T-helper 22 cell (primary cell): Measurements from ENCODE around the gene PSMD2.

Experiments
- DNase-seq: peaks from one replicate; pipeline ENCODE4 v3.0.0-alpha.2; 2020; ENCODE audit warnings: low read depth

The PSMD2 gene

DNA sequence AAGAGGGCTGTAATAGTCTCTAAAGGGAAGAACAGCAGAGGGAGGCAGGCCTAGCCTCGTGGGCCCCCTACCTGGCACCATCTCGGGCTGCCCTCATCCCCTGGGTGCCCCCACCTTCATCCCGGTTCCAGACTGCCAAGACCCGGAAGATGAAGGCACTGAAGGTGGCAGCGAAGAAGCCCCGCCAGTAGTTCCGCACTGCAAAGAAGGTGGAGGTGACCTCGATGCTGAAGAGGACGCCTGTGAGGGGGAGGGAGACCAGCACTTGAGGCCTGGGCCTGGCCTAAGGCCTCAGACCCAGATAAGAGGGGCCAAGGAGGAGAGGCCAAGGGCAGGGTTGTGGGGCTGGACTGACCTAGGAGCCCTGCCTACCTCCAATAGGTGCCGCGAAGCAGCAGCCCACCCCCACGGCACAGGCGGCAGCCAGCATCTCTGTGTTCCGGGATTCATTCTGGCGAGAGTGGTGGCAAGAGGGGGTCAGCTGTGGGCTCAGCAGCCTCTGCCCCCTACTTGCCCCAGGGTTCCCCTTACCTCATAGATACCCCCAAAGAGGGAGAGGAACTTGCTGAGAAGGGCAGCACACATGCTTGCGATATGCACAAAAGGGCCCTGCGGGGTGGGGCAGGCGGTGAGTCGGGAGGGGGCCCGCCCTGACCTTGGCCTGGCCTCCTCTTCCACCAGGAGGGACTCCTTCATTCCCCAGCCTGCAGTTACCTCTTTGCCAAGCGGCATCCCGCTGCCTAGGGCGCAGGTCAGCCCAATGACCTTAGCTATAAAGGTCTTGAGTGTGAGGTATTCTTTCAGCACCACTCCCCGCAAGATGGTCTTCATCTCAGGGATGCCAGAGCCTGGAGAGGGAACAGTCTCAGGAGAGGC, 58.4 kb downstream of the PSMD2 start:
- no peak for DNase-seq

DNA sequence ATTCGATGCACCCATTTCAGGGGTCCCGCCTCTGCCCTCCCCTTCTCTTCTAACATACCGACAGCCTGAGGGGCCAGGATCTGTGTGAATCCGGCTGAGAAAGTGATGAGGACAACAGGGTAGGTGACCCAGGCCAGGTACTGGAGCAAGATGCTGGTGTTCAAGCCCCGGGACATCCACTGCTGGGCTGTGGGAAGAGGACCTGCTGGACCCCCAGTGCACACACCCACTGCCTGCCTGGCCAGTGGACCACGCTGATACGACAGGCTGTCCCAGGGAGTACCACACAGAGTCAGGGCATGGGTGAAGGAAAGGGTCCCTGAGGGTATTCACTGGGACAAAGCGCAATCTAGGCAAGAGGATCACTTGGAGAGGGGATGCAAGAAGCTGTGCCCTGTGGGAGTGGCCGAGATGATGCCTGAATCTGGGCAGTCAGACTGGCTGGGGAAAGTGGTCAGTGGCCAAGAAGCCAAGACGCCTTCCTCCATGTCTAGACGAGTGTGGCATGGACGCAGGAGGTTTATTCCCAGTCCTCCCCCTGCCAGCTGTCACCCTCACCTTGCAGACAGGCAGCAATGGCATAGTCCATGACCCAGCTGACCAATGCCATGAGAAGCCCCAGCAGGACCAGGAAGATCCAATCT, 59.2 kb downstream of the PSMD2 start:
- no peak for DNase-seq
